Small intestine (tissue), 7 donors: Measurements from ENCODE around the gene STARD3. TPM values are rescaled to one million over a fixed set of nuclear protein-coding genes. Genes with fewer than 3 reads are reported as not detected.

Experiments
- DNase-seq, 2 donors: peaks; one replicate each; pipeline versions ENCODE4 v3.0.0 to v3.0.0-alpha.2; 2013
- FAIRE-seq: peaks from 2 replicates; lab custom pipeline; 2012; peaks lifted over from hg19 to GRCh38; lab: Jason Lieb, UNC
- H3K27ac ChIP-seq, 3 donors: one replicate each; pipeline ENCODE4 v1.5.1; 2013; ENCODE audit warnings: low read length in 2 of 3, mild to moderate bottlenecking in 2 of 3, control low read depth in 1 of 3, inconsistent platforms in 1 of 3, low read depth in 1 of 3, moderate library complexity in 1 of 3
- H3K27me3 ChIP-seq, 3 donors: one replicate each; pipeline ENCODE4 v1.6.1; 2013; ENCODE audit warnings: low read length in 3 of 3, inconsistent platforms in 1 of 3; ENCODE audit not compliant: control insufficient read depth in 3 of 3, insufficient read depth in 3 of 3
- H3K36me3 ChIP-seq, 3 donors: one replicate each; pipeline ENCODE4 v1.6.1; 2013; ENCODE audit warnings: low read length in 3 of 3, inconsistent platforms in 1 of 3, low read depth in 1 of 3, mild to moderate bottlenecking in 1 of 3, moderate library complexity in 1 of 3; ENCODE audit not compliant: control insufficient read depth in 3 of 3, insufficient read depth in 2 of 3
- H3K4me1 ChIP-seq, 3 donors: one replicate each; pipeline ENCODE4 v1.6.1; 2013; ENCODE audit warnings: low read length in 2 of 3, inconsistent platforms in 1 of 3, low read depth in 1 of 3, mild to moderate bottlenecking in 1 of 3, moderate library complexity in 1 of 3; ENCODE audit not compliant: control insufficient read depth in 3 of 3, insufficient read depth in 2 of 3
- H3K4me3 ChIP-seq, 3 donors: one replicate each; pipeline ENCODE4 v1.5.1; 2013; ENCODE audit warnings: low read length in 3 of 3, control low read depth in 1 of 3, inconsistent platforms in 1 of 3, low read depth in 1 of 3, mild to moderate bottlenecking in 1 of 3, moderate library complexity in 1 of 3
- H3K9me3 ChIP-seq, 2 donors: one replicate each; pipeline ENCODE4 v1.6.1; 2013; ENCODE audit warnings: low read depth in 1 of 2, low read length in 1 of 2; ENCODE audit not compliant: control insufficient read depth in 2 of 2, insufficient read depth in 1 of 2
- WGBS, 3 donors: extraction: QIAGEN DNeasy Blood & Tissue Kit; methylation state at CpG; one replicate each; pipeline ENCODE4 v1.1.7; 2013; 5-methylcytosine and 5-hydroxymethylcytosine counted together
- polyA plus RNA-seq, 4 donors: library from polyadenylated mRNA; stranded (reverse) in 3 of 4; unstranded in 1 of 4; fragments of 200-250 nt in 3 of 4; fragments of 120-200 nt in 1 of 4; gene quantifications; one replicate each; pipeline versions ENCODE4 v1.2.1 to v1.2.3, GENCODE V29; 2013
- donor health status: healthy with polysubstance abuse.
- donor health status: control.
- donor health status: control.
- donor health status: Bipolar disorder and iron deficiency.
- donor health status: healthy.

The STARD3 gene
- polyA plus RNA-seq, 4 donors = 56.0 to 80.2 (median 67.6) TPM

DNA sequence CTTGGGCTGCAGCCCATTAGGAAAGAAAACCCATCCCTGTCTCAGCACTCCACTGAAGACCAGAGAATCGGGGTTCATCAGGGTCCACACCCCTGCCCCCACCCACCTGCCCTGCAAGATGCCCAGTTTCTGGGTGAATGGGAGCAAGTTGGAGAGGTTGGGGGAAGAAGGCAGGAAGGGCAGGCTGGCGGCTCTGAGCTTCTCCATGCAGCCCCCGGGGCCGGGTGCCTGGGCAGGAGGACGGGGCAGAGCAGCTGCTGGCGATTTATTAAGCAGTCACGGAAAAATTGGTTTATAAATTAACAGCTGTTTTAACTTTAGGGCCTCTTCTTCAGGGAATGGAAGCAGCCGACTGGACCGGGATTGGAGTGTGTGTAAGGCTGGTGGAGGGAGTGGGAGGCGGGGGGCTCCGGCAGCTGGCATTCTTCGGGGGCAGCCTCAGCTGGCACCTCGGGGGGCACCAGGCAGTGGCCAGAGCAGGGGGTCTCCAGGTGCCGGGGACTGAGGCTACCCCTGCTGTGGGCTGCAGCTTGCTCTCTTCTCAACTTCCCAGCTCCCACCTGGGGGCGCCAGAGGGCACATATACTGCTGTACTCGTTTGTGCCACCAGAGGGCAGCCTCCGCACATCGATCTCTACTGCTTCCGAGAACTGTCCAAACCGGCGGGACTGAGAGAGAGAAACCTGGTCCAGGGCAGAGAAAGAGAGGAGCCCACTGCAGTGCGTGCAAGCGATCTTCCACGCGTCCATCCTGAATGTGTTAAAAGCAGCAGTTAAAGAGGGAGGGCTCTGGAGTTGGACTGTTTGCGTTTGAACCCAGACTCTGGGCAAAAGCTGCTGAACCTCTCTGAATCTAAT is 15.2 kb upstream of the STARD3 start:
- peaks cover 2 to 40% (median 5%) of the 10 kb centered on the region in 3 donors for H3K4me1 ChIP-seq
- peaks cover 0 to 18% (median 8%) of the 10 kb centered on the region in 3 donors for H3K27me3 ChIP-seq
- no peak overlapping the region for H3K4me3 ChIP-seq
- peak overlapping the region in 1 of 3 donors; percentile 1 for H3K27ac ChIP-seq
- WGBS, 3 donors = 8 to 12% (median 9%) methylated on average over 24 to 26 of the region's 26 CpGs
- DNase-seq = peak; percentile 85 to 89
- FAIRE-seq = no peak
- no peaks in the 10 kb centered on the region for H3K9me3 ChIP-seq
- H3K36me3 ChIP-seq = no peaks in the 10 kb centered on the region

DNA sequence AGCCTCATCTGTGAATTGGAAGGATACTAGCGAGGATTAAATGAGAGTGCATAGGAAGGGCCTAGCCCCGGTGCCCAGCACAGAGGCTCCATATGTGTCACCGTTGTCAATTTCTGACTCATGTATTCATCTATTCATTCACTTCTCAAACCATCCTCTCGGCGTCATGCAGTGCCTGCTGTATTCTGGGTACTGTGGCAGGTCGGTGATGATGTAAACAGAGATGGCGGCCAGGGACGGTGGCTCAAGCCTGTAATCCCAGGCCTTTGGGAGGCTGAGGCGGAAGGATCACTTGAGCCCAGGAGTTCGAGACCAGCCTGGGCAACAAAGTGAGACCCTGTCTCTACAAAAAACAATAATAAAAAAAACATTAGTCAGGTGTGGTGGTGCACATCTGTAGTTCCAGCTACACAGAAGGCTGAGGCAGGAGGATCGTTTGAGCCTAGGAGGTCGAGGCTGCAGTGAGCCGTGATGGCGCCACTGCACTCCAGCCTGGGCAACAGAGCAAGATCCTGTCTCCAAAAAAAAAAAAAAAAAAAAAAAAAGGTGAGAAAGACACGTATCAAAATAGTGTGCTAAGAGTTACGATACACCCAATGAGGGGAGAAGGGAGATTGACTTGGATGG is 14.5 kb upstream of the STARD3 start:
- H3K4me1 ChIP-seq = peaks cover 2 to 44% (median 5%) of the 10 kb centered on the region in 3 donors
- 55 to 61% (median 56%) methylated on average over 16 of the region's 16 CpGs for WGBS, 3 donors
- DNase-seq = no peak
- H3K27ac ChIP-seq = peak overlapping the region in 1 of 3 donors; percentile 1
- no peaks in the 10 kb centered on the region for H3K36me3 ChIP-seq
- H3K27me3 ChIP-seq = peaks cover 0 to 13% (median 8%) of the 10 kb centered on the region in 3 donors
- no peaks in the 10 kb centered on the region for H3K9me3 ChIP-seq
- FAIRE-seq = no peak
- H3K4me3 ChIP-seq = no peak overlapping the region

DNA sequence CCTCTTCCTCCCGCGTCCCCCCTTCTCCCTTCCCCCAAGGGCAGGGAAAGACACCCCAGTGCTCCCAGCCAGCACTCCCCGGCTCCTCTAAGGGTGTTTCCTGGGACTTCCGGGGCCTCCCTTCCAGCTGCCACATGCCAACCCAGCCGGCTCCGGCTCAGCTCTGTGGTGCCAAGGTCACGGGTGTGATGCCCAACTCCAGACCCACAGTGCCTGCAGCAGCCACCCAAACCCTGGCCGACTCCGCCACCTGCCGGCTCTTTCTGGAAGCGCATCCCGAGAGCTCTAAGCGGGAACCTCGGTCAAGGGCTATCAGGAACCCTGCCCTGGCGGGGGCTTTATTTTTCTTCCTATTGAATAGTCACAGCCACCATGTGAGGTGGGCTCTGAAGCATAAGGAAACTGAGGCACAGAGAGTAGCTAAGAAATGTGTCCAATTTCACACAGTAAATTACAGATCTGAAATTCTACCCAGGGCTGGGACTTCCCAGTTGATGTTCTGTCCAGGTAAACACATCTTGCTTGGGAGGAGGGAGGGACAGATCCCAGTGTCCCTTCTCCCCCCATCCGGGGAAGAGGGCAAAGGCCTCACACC is 13.5 kb upstream of the STARD3 start:
- DNase-seq = peak; percentile 83 to 88
- no peaks in the 10 kb centered on the region for H3K9me3 ChIP-seq
- H3K27ac ChIP-seq = no peak overlapping the region
- peaks cover 2 to 51% (median 3%) of the 10 kb centered on the region in 3 donors for H3K4me1 ChIP-seq
- 0 to 5% (median 4%) methylated on average over 16 of the region's 16 CpGs for WGBS, 3 donors
- H3K4me3 ChIP-seq = no peak overlapping the region
- FAIRE-seq = no peak
- H3K27me3 ChIP-seq = peaks cover 0 to 13% (median 12%) of the 10 kb centered on the region in 3 donors
- no peaks in the 10 kb centered on the region for H3K36me3 ChIP-seq

- no peaks in the 10 kb centered on the region for H3K9me3 ChIP-seq
- FAIRE-seq = no peak
- no peak overlapping the region for H3K27ac ChIP-seq
- H3K27me3 ChIP-seq = peaks cover 0 to 13% (median 12%) of the 10 kb centered on the region in 3 donors
- peaks cover 2 to 53% (median 3%) of the 10 kb centered on the region in 3 donors for H3K4me1 ChIP-seq
- no peak for DNase-seq
- WGBS, 3 donors = 72 to 82% (median 75%) methylated on average over 8 of the region's 8 CpGs
- H3K36me3 ChIP-seq = no peaks in the 10 kb centered on the region
- no peak overlapping the region for H3K4me3 ChIP-seq
Observed at GRCh38 chr17:39624313-39624712, 12.6 kb upstream of the STARD3 start.

DNA sequence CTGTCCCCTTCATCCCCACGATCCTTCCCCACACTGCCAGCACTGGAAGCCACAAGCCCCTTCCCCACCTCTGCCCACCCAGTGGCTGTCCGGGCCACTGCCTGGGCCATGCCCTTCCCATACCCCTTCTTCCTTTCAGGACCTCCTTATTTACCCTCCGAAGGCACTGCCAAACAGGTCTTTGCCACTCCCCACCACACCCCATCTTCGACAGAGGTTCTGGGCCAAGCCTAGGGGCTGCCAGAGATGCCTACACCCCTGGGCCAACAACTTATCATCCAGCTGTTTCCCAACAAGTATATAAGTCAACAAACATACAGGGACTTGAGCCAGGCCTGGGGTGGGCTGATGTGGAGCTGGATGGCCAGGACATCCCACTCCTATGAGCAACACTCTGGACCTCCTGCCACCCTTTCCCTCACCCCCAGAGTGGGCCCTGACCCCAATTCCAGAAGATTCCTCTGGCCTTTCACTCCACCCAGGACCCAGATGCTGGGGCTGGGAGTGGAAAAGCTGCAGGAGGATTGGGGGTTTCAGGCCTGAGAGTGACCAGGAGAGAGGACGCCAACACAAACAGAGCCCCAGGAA is 11.7 kb upstream of the STARD3 start:
- DNase-seq = peak in 1 of 2 donors; percentile 28
- no peaks in the 10 kb centered on the region for H3K9me3 ChIP-seq
- H3K27me3 ChIP-seq = peaks cover 0 to 13% (median 12%) of the 10 kb centered on the region in 3 donors
- 36 to 46% (median 37%) methylated on average over 4 to 5 of the region's 5 CpGs for WGBS, 3 donors
- peak overlapping the region in 1 of 3 donors; percentile 2 for H3K27ac ChIP-seq
- H3K4me3 ChIP-seq = no peak overlapping the region
- H3K36me3 ChIP-seq = peaks cover 0 to 7% (median 0%) of the 10 kb centered on the region in 3 donors
- FAIRE-seq = no peak
- H3K4me1 ChIP-seq = peaks cover 2 to 49% (median 3%) of the 10 kb centered on the region in 3 donors

DNA sequence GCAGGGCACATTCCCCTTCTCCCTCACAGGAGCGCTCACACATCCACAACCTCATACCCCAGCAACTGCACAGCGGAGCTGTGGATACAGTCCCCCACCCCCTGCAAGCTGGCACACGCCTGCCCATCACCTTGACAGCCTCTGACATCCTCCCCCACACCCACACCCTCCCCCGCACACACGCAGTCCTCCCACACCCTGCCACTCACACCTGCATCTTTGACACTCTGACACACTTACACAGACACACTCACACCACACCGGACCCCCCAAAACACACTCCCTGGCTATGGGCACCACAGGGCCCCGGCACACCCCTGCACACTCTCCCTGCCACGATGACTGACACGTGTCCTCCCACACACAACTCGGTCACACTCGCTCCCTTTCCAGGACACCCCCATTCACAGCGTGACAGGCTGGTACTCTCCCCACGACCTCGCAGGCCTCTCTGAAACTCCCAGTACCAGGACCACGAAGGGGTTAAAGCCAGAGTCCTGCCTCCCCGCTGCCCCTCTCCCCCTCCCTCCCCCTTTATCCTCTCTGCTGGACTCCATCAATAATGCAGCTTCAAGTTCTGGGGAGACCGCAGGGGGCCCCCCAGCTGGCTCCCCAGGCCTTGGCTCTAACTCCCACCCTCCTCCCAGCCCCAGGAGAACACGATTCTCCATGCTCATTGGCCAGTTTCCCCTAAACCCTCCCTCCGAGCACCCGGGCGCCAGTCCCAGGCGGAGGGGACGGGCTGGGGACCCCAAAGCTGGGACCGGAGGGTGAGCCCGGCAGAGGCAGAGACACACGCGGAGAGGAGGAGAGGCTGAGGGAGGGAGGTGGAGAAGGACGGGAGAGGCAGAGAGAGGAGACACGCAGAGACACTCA is 10.5 kb upstream of the STARD3 start, which contains the start of gene PPP1R1B:
TSS of gene PPP1R1B (plus strand) at position 782 of the 876 bp plus-strand sequence. CDS start 441 bp downstream, outside the sequence.
- Histone ChIP-seq H3K4me1 (peaks cover 2 to 54% (median 3%) of the 10 kb centered on the region in 3 donors), H3K9me3 (no peaks in the 10 kb centered on the region), H3K27me3 (peaks cover 0 to 13% (median 12%) of the 10 kb centered on the region in 3 donors), H3K4me3 (peak within 1 kb of the TSS; percentile 44 to 52 (median 48)), H3K27ac (peak within 1 kb of the TSS; percentile 60 to 91 (median 85)), H3K36me3 (peaks cover 0 to 8% (median 0%) of the 10 kb centered on the region in 3 donors)
- peak; percentile 42 to 52 for DNase-seq
- 9 to 13% (median 10%) methylated on average over 29 of the region's 29 CpGs for WGBS, 3 donors
- no peak for FAIRE-seq

- H3K27me3 ChIP-seq = peaks cover 0 to 13% (median 12%) of the 10 kb centered on the region in 3 donors
Observed at GRCh38 chr17:39627047-39627711, 9.8 kb upstream of the STARD3 start.

More at GRCh38 chr17:39627047-39627711, 9.8 kb upstream of the STARD3 start:
- WGBS, 3 donors = 2 to 12% (median 5%) methylated on average over 34 to 72 of the region's 72 CpGs
- Histone ChIP-seq H3K4me3 (peak overlapping the region; percentile 44 to 52 (median 48)), H3K36me3 (peaks cover 0 to 8% (median 0%) of the 10 kb centered on the region in 3 donors), H3K27ac (peak overlapping the region; percentile 60 to 91 (median 85)), H3K9me3 (no peaks in the 10 kb centered on the region), H3K4me1 (peaks cover 2 to 57% (median 3%) of the 10 kb centered on the region in 3 donors)
- FAIRE-seq = no peak
- peak in 1 of 2 donors; percentile 34 for DNase-seq
